Measurements from ENCODE around the gene SVOPL. TPM values are rescaled to one million over a fixed set of nuclear protein-coding genes. Genes with fewer than 3 reads are reported as not detected.

SVOPL gene
- total and polyA plus RNA-seq, 9 of the 15 experiments (the other 6 are each of a cell fraction or from before 2014, with no cell fraction given), result 0.13 to 0.42 (median 0.20) TPM; not detected in 6

DNA sequence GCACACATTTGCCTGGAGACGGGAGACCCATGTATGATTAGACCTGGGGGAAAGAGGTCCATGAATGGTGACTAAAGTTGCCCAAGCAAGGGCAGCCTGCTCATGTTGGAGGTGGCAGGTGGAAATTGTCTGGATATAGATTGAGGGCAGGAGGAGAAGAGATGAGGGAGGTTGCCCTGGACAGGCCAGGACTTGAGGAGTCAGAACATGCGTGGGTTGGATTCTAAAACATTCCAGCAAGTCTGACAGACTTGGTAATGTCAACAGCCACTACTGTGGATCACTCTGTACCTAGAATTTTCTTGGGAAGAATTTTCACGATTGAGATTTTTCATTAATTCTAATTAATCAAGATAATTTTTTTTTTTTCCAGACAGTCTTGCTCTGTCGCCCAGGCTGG, 19.1 kb upstream of the SVOPL start:
- BruUV-seq (replicated peaks), result no TSS peak
- POLR2A ChIA-PET, result interaction anchor here (1.7 kb wide), 1 partner anchor 13 kb away, joined by 5 read pairs; no protein-coding TSS in a partner anchor
- WGBS (ENCODE audit: insufficient coverage, low coverage, missing lambda C conversion rate), result 0% methylated on average over 4 of the region's 4 CpGs
- no peaks in the 10 kb centered on the region for H3K36me3 ChIP-seq (ENCODE audit: control insufficient read depth, insufficient read depth, low read length)
- CTCF ChIA-PET (ENCODE audit: low intra/inter-chr PET ratio), result no interaction called here
- no peaks in the 10 kb centered on the region for H3K9me1 ChIP-seq (ENCODE audit: control insufficient read depth, insufficient read depth, low read length)
- no peak overlapping the region for H3K9ac ChIP-seq (ENCODE audit: insufficient read depth in 1 of 2, low read depth in 2 of 2, low read length in 2 of 2)
- intact Hi-C loops (cut with micrococcal nuclease) (no loop called here), in situ Hi-C loops (cut with MboI) (no loop called here)
- no peak overlapping the region for H2AFZ ChIP-seq (ENCODE audit: low read depth, low read length)
- H3K27ac ChIP-seq (ENCODE audit: extremely low read depth, low read depth, low read length), result no peak overlapping the region
- no peaks in the 10 kb centered on the region for H3K79me2 ChIP-seq (ENCODE audit: control insufficient read depth, insufficient read depth, low read length)
- H4K20me1 ChIP-seq (replicated peaks; ENCODE audit: control insufficient read depth, insufficient read depth, low read length), result peaks cover 4% of the 10 kb centered on the region; the same call in 1 of the 2 replicates
- no peaks in the 10 kb centered on the region for H3K4me1 ChIP-seq (replicated peaks in 1 of 2; ENCODE audit: control insufficient read depth in 2 of 2, insufficient read depth in 2 of 2, low read length in 2 of 2)
- DNase-seq (ENCODE audit: extremely low read depth in 1 of 4, low spot score in 3 of 4), result no peak
- H3K4me2 ChIP-seq (ENCODE audit: insufficient read depth, low read length), result no peak overlapping the region
- TF ChIP-seq, protein P1, sequence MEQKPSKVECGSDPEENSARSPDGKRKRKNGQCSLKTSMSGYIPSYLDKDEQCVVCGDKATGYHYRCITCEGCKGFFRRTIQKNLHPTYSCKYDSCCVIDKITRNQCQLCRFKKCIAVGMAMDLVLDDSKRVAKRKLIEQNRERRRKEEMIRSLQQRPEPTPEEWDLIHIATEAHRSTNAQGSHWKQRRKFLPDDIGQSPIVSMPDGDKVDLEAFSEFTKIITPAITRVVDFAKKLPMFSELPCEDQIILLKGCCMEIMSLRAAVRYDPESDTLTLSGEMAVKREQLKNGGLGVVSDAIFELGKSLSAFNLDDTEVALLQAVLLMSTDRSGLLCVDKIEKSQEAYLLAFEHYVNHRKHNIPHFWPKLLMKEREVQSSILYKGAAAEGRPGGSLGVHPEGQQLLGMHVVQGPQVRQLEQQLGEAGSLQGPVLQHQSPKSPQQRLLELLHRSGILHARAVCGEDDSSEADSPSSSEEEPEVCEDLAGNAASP (IDR thresholded peaks at IDR 0.05), result no peak
- TF ChIP-seq NR4A1 (CRISPR knock-in tag; IDR thresholded peaks at IDR 0.05) (no peak), NR4A1 (tag; IDR thresholded peaks at IDR 0.05) (no peak), BRD4 (IDR thresholded peaks at IDR 0.05) (no peak), ZNF586 (CRISPR knock-in tag; conservative IDR thresholded peaks at IDR 0.05) (no peak), ARHGAP35 (IDR thresholded peaks at IDR 0.05; ENCODE audit: partially characterized antibody) (no peak), KDM2B (CRISPR knock-in tag; IDR thresholded peaks at IDR 0.05) (no peak), RBM39 (optimal IDR thresholded peaks at IDR 0.05; ENCODE audit: low read depth, low read length) (no peak), ZNF316 (IDR thresholded peaks at IDR 0.05) (no peak), KAT8 (IDR thresholded peaks at IDR 0.05; ENCODE audit: low read depth) (no peak), MECOM (CRISPR knock-in tag; IDR thresholded peaks at IDR 0.05) (no peak), RCOR1 (IDR thresholded peaks at IDR 0.05; ENCODE audit: borderline replicate concordance in 1 of 2, low read depth in 2 of 2, low read length in 2 of 2) (no peak), HDAC8 (tag; IDR thresholded peaks at IDR 0.05) (no peak), FOXP1 (CRISPR knock-in tag; IDR thresholded peaks at IDR 0.05) (no peak), ILK (tag; IDR thresholded peaks at IDR 0.05; ENCODE audit: borderline replicate concordance, low read depth) (no peak)
- TF ChIP-seq, protein P2, sequence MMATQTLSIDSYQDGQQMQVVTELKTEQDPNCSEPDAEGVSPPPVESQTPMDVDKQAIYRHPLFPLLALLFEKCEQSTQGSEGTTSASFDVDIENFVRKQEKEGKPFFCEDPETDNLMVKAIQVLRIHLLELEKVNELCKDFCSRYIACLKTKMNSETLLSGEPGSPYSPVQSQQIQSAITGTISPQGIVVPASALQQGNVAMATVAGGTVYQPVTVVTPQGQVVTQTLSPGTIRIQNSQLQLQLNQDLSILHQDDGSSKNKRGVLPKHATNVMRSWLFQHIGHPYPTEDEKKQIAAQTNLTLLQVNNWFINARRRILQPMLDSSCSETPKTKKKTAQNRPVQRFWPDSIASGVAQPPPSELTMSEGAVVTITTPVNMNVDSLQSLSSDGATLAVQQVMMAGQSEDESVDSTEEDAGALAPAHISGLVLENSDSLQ (IDR thresholded peaks at IDR 0.05), result no peak
- TF ChIP-seq, protein P3, sequence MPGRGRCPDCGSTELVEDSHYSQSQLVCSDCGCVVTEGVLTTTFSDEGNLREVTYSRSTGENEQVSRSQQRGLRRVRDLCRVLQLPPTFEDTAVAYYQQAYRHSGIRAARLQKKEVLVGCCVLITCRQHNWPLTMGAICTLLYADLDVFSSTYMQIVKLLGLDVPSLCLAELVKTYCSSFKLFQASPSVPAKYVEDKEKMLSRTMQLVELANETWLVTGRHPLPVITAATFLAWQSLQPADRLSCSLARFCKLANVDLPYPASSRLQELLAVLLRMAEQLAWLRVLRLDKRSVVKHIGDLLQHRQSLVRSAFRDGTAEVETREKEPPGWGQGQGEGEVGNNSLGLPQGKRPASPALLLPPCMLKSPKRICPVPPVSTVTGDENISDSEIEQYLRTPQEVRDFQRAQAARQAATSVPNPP (IDR thresholded peaks at IDR 0.05; ENCODE audit: borderline replicate concordance, insufficient read depth, insufficient read length), result no peak
- peaks cover 39 to 60% of the 10 kb centered on the region in 2 experiments for H3K27me3 ChIP-seq (ENCODE audit: control insufficient read depth in 2 of 2, insufficient read depth in 2 of 2, low read length in 2 of 2)
- FAIRE-seq, result no peak
- H3K9me3 ChIP-seq (replicated peaks; ENCODE audit: control insufficient read depth, insufficient read depth, low read depth, low read length), result no peaks in the 10 kb centered on the region
- H3K4me3 ChIP-seq, result no peak overlapping the region
- ATAC-seq, result no peak

Measured in K562 (cell line).